HG02610 (cell line): Measurements from ENCODE around the gene OR10Z1.

Experiments
- ATAC-seq: cut with Tn5 transposase; IDR thresholded peaks from one replicate; pipeline ENCODE4 v1.9.1; 2021; ENCODE audit warnings: mild to moderate bottlenecking, moderate library complexity; ENCODE audit not compliant: unreplicated experiment

The OR10Z1 gene

GRCh38 chr1:158604968-158605367 lies at the start of gene OR10Z1:
OR10Z1 (plus strand) TSS chr1:158605268; CDS start chr1:158606439, 1,171 bp downstream.
- no peak for ATAC-seq

- ATAC-seq, result no peak
Measured at GRCh38 chr1:158559696-158560095, 45.4 kb upstream of the OR10Z1 start.

GRCh38 chr1:158563853-158564252 lies 41.2 kb upstream of the OR10Z1 start:
- ATAC-seq, result no peak

GRCh38 chr1:158564608-158565007 lies 40.5 kb upstream of the OR10Z1 start:
- no peak for ATAC-seq

- no peak for ATAC-seq
Measured at GRCh38 chr1:158570480-158570879, 34.6 kb upstream of the OR10Z1 start, which contains the start of gene OR6P1. OR6P1 (minus strand) TSS chr1:158570580; CDS start chr1:158563604, 6,976 bp downstream.

GRCh38 chr1:158572226-158572625 lies 32.8 kb upstream of the OR10Z1 start:
- no peak for ATAC-seq

- no peak for ATAC-seq
Measured at GRCh38 chr1:158577561-158577960, 27.5 kb upstream of the OR10Z1 start.

- ATAC-seq, result no peak
Measured at GRCh38 chr1:158579733-158580132, 25.3 kb upstream of the OR10Z1 start, which contains the start of gene OR10X1. OR10X1 (minus strand) TSS chr1:158579899; CDS start chr1:158579899, 0 bp downstream.

GRCh38 chr1:158583962-158584361 lies 21.1 kb upstream of the OR10Z1 start:
- no peak for ATAC-seq

- ATAC-seq, result no peak
Measured at GRCh38 chr1:158586942-158587341, 18.1 kb upstream of the OR10Z1 start.

GRCh38 chr1:158600735-158601134 lies 4.3 kb upstream of the OR10Z1 start:
- ATAC-seq, result no peak

- no peak for ATAC-seq
Measured at GRCh38 chr1:158607296-158607695, 2.2 kb downstream of the OR10Z1 start.

- no peak for ATAC-seq
Measured at GRCh38 chr1:158611916-158612315, 6.8 kb downstream of the OR10Z1 start.

- no peak for ATAC-seq
Measured at GRCh38 chr1:158613764-158614163, 8.7 kb downstream of the OR10Z1 start.

GRCh38 chr1:158638146-158638545 lies 33.1 kb downstream of the OR10Z1 start:
- no peak for ATAC-seq

- ATAC-seq, result no peak
Measured at GRCh38 chr1:158638904-158639303, 33.8 kb downstream of the OR10Z1 start.

- no peak for ATAC-seq
Measured at GRCh38 chr1:158644449-158644848, 39.4 kb downstream of the OR10Z1 start.

- ATAC-seq, result no peak
Measured at GRCh38 chr1:158646465-158646864, 41.4 kb downstream of the OR10Z1 start.

GRCh38 chr1:158649052-158649451 lies 44.0 kb downstream of the OR10Z1 start:
- no peak for ATAC-seq

GRCh38 chr1:158652721-158653334 lies 47.8 kb downstream of the OR10Z1 start:
- ATAC-seq, result no peak

GRCh38 chr1:158654086-158654485 lies 49.0 kb downstream of the OR10Z1 start:
- no peak for ATAC-seq

GRCh38 chr1:158654571-158654970 lies 49.5 kb downstream of the OR10Z1 start:
- ATAC-seq, result no peak
